HG03432 (cell line): ENCODE measurements around the gene HOXB6.

Experiments
- ATAC-seq: cut with Tn5 transposase; IDR thresholded peaks from one replicate; pipeline ENCODE4 v1.9.1; 2021; ENCODE audit warnings: mild to moderate bottlenecking, moderate library complexity; ENCODE audit not compliant: unreplicated experiment

Gene HOXB6

DNA sequence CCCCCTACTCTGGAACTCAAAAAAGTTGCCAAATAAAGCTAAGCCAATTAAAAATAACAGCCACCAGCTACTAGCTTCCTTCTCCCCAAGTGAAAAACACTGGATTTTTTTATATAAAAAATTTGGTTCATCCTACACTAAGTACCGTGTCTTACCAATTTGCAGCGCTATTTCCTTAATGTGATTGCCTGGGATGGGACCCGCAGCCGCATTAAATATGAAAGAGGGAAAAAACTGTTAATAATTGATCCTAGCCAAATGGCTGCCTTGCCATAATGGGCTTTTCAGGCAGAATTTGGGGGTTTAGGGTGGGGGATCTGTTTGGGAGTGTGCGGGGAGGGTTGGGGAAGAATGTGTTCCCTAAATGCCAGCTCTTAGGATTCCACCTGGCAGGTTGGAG is 19.3 kb upstream of the HOXB6 start:
- no peak for ATAC-seq

DNA sequence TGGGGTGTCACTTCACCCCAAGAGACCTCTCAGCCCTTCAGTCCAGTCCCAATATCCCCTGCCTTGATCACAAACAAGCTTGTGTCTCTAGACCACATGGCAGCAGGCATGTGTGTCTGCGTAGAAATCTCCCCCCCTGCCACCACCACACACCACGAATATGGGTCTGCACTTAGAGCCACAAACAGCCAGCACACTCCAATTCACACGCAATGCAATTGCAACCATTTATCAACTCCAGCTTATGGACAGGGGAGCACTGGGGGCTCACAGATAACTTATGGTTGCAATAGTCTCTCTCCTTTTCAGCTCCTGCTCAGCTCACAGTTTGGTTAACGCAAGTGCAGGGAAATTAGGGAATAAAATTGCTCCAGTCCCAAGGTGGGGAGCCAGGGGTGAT is 18.8 kb upstream of the HOXB6 start:
- no peak for ATAC-seq

DNA sequence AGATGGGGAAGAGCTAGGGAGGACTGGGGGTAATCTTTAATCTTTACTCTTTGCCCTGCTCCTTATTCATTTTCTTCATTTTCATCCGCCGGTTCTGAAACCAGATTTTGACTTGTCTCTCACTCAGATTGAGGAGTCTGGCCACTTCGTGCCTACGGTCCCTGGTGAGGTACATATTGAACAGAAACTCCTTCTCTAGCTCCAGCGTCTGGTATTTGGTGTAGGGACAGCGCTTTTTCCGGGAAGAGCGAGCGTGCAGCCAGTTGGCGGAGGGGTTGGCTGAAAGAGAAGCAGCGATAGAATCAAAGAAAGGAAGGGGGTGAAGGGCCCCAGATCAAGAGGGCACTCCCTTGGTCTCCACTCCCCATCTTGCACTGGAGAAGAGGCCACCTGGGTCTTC is 18.1 kb upstream of the HOXB6 start:
- no peak for ATAC-seq

DNA sequence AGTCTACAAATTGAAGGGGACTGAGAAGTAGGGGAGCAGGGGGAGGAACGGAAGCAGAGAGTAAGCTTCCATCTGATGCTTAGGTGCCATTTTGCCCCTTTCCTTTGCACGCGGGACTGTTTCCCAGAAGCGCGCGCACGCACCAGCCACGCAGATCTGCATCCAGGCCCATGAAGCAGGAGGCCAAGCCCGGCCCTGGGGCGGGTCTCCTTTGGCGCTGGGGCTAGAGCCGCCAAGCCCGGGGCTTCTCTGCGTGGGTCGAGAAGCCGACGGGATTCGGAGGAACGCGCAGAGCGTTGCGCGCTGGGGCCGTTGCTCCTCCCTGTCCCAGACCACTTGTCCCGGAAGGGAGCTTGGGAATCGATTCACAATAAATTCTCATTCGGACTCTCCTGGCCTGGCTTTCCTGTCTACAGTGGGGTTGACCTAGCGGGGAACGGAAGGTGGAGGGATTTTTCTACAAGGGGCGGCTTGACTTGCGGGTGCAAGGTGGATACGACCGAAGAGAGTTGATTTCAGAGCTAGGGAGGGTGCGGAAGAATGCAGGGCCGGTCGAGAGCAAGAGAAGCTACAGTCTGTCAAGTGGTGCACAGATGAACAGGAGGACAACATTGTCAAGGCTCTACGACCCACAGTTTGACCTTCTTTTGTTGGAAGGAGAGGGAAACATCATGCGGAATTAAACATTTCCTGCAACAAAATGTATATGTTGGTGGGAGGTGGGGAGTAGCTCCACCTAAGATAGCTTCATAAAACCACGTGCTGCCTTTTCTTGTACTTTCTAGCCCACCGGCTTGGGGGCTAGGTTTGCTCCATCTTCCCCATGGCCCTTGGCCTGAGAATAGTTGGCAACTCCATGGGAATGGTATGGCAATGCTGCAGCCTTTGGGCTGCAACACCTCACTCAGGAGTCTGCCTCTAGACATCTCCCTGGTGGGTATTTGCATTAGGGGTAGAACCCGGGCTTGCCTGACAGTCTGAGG is 16.9 kb upstream of the HOXB6 start:
- ATAC-seq, result no peak

DNA sequence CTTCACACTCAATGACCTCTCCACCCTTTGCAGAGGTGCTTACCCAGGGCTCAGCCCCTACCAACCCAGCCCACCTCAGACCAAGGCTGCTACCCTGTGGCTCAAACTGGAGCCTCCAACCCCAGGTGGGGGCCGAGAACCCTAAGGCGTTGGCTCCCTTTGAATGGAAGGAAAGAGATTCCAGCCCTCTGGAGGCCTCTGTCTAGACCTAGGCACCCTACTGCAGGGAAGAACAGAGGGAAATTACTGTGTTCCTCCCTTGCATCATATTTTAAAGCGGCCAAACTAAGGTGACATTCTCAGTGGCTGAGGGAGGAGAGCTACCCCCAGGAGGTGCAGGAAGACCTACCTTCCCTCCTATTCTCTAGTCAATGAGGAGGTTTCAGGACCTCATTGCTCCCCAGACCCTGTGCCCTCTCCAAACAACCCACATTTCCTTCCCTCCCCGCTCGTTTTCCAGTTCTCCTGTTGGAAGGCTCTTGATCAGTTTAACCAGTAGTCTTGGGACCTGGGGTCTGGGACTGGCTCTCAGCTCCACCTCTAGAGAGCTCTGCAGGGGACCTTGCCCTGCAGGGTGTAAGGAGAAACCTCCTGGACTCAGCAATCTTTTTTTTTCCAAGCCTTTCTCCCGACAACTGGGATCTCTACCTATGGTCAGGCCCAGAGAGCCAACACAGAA is 15.8 kb upstream of the HOXB6 start:
- no peak for ATAC-seq

DNA sequence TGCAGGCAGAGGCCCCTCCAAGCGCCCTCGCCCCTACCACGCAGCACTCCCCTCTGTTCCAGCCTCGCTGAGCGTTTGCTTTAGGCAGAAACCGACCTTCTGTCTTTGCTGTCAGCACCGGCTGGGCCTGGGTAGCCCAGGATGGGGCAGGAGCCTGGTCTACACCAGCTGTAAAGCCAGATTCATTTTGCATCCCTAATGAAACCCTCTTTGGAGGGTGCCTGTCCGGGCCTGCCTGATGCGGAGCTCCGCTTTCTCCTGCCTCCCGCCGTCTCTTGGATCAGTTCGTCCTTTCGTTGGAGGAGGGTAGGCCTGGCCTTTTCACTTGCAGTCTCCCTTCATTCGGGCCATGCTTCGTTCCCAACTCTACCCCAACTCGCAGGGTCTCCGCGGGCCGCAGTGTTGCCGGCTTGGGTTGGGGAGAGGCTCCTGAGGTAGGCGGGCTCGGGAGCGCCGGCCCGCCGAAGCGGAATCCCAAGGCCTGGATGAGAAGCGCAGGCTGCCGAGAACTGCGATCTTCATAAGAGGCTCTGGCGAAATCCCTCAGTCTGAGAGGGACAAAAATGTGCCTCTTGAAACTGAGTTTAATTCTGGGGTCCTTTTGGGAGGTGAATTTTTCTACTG is 15.2 kb upstream of the HOXB6 start:
- ATAC-seq, result no peak

DNA sequence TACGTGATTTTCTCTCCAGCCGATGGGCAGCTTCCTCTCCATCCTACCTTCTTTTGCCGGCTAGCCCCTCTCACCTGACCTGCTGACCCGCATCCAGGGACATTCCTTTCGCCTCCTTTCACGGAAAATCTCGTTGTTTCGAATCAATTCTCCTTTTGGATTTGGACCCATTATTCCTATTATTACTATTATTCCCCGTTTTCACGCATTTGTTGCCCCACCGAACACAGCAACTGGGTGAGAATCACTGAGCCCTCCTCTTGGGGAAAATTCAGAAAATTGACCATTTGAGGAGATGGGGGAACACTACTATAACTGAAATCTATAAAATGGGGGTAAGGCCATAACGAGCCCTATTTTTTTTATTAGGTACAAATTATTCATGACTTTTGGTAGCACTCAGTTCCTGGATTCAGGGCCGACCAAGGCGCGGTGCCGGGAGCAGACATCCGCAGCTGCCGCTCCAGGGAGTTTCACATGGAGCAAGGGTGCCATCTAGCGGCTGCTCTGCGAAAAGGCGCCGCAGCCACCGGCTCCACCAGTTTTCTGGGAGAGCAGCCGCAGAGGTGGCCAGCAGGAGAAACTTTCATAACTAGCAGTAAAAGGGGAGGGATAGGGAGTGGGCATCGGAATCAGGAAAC is 13.6 kb upstream of the HOXB6 start:
- no peak for ATAC-seq

DNA sequence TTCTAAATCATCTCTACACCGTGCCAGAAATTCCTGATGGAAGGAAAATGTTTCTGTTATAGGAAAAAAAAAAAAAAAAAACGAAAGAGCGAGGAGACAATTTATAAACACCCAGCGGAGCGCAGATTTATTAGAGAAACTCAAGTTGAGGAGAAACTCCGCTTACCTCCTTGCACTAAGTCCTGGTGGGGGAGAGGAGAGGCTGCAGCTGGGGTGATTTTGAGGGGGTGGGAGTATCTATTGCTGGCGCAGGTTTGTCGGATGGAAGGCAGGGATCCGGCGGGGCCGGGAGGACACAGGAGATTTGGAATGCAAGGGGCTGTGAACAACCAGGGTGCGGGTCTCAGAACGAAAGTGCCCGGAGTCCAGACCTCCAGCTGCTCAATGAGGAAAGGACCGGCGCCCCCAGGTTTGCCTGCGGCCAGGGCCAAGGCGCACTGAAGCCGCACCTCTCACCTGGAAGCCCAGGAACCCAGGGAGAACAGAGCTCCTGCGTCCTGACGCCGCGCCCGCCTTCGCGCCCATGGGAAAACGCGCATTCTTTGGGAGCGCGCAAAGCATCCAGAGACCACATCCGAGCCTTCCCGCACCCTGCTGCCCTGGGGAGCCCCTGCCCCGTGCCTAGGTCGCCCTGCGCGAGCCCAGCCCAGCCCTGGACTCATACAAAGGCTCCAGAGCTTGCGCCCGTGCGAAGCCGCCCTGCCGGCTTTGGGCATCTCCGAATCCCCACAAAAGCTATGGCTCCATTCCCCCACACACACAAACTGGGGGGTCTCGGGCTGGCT is 12.9 kb upstream of the HOXB6 start:
- no peak for ATAC-seq

DNA sequence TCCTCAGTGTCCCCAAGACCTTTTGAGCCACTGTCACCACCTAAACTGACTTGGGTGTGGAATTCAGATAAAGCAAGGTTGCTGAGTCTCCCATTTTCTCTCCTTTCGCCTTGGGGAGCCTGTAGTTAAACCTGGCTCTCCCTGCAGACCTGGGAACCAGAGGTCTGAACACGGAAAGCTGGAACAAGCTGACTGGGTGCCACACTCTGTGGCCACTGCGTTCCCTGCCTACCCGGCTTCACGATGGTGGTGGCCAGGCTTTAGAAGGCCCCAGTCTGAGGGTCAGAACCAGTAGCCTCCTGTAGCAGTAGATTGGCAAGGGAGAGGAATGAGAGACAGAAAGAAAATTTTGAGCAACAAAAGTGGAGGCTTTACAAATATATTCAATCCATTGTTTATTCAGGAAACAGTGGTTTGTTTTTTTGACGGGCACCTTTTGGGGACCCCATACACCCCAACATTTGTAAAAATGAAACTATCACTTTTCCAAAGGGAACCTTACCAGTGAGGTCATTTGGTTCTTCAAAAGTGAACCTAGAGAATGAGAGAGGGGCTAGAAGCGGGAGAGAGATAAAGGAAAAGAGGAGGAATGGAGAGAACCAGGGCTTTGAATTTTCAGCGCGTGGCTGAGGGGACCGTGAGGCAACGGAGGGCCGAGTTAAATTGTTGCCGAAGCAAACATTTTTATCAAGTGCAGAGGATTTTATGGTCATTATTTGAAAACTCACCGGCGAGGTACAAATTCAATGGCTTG is 12.1 kb upstream of the HOXB6 start:
- ATAC-seq, result no peak

DNA sequence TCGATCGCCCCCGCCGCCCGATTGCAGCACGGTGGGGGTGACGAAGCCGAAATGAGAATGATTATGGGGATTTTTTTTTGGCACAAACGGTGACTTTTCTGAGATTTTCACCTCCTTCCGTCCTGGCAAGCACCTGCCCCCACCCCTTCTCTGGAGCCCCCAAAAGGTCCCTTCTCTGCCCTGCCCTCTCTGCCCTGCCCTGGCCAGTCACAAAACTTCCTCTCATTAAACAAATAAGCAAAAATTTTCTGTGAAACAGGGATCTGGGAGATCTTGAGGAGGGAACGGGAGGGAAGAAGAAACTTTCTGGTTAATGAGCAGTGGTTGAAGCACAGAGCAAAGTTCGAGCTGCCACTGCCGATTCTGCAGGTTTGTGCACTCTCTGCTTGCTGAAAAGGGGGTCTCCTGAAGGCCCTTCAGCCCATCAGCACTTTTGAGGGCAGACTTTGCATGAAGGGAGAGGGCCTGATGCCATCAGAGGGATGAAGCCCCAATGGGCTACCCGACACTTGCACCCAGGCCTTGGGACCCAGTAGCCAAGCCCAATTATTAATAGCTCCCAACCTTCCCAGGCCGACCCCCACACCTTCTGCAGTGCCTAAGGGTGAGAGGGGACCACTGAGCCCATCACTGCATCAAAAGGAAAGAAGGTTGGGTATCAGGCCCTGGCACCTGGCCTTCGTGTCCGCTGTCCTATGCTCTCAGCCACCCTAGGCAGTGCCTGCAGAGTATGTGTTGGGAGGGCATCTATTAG is 11.4 kb upstream of the HOXB6 start:
- no peak for ATAC-seq

DNA sequence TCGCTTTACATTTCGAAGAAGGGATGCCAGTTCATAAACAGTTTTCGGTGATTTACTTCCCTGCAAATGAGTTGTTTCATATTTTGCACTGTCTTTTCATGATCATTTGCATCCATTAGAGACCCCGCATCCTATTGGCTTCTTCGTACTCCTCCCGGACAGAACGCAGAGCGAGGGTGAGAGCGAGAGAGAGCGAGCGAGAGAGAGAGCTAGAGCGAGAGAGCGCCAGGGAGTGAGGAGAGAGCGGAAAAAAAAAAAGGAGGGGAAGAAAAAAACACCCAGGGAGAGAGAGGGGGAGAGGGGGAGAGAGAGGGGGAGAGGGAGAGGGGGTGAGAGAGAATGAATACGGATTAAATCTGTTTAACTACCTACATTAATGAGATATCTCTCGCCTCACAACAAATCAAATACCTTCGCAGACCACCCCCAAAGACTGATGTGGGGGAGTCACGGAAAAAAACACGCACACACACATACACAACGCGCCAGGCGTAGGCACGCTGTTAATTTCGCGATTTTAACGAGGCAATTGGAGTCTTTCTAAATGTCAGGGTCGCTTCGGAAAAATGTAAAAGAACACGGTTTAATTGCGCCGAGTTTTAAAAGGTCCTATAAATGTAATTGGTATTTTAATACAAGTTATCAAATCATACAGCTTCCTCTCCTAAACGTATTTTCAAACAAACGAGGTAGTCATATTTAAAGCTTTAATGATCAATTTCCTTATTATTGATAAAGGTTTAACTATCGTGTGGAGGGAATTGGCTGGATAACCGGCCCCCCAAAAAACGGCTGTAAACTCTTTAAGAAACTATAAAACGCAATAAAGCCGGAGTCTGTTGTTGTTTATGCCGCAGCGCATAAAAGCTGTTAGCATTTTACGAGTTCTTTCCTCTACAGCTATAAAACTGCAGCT is 10.5 kb upstream of the HOXB6 start, which contains the start of gene HOXB8:
TSS of gene HOXB8 (minus strand) at position 246 of the 916 bp plus-strand sequence. CDS start 588 bp downstream, outside the sequence.
- ATAC-seq, result no peak

DNA sequence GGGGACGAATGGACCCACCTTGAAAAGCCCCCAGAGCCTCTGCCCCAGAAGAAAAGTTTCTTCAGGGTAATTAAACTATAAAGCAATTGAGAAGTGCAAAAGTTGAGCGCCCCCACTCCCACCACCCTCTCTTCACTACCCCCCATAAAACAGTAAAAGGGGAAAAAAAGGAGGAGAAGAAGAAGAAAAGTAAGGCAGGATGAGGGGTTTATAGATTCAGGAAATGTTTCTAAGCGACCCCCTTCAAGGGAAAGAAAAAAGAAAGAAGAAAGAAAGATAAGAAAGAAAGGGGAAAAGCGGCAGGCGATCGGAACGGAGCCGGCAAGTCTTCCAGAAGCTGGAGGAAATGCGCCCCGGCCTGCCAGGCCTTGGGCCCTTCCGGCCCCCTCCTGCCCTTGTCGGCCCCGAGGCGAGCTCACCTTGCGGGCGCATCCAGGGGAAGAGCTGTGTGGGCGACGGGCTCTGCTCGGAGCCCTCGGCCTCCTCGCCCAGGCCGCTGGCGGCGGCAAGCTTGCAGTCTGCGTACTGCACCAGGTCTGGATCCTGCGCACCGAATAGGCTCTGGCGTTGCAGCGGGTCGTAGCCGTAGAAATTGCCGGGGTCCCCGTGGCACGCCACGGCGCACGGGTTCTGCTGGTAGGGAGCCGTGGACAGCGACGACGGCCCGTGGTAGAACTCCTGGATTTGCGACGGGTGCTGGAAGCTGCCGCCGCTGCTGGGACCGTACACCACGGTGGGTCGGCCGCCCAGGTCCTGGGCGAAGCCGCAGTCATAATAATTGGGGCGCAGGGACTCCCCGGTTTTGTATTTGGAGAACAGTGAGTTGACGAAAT is 9.3 kb upstream of the HOXB6 start:
- no peak for ATAC-seq

DNA sequence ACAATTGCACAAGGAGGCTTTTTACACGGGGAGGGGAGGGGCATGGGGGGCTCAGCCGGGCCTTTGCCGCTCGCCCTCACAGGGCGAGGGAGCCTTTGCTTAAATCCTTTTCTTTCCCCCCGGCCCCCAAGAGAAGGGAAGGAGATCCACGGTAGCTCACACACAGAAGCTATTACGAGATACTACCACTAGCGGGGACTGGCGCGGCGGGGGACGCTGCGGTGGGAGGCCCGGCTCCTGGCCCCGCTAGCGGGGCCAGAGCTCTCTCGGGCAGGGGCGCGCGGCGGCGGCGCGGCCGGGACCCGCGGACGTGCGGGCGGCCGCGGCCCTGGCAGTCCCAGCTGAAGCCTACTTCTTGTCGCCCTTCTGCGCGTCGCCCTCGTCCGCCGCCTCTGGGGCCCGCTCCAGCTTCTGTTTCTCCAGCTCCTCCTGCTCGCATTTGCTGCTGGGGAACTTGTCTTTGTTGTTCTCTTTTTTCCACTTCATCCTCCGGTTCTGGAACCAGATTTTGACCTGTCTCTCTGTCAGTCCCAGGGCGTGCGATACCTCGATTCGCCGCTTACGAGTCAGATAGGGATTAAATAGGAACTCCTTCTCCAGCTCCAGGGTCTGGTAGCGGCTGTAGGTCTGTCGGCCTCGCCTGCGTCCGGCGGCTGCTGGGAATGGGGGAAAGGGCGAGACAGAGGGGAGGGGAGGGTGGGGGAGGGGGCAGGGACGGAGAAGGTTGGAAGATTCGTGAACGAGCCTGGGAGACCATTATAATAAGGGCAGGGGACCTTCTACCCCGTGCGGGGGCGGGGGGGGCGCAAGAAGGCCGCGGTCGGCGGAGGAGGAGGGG is 8.3 kb upstream of the HOXB6 start:
- ATAC-seq, result no peak

DNA sequence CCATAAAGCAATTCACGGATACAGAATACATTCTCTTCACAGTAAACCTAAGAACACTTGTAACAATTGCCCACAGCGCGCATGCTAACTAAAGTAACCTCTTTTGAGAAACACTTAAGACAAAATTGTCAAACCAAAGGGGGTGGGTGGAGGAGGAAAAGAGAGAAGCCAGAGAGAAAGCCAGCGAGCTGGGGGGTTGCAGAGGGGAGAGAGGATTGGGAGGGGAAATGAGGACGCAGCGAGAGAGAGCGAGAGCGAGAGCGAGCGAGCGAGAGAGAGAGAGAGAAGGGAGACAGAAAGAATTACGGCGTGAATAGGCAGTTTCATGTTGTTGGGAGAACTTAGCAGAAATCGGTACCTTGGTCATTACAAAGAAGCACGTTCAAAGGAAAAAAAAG is 7.7 kb upstream of the HOXB6 start:
- ATAC-seq, result no peak

DNA sequence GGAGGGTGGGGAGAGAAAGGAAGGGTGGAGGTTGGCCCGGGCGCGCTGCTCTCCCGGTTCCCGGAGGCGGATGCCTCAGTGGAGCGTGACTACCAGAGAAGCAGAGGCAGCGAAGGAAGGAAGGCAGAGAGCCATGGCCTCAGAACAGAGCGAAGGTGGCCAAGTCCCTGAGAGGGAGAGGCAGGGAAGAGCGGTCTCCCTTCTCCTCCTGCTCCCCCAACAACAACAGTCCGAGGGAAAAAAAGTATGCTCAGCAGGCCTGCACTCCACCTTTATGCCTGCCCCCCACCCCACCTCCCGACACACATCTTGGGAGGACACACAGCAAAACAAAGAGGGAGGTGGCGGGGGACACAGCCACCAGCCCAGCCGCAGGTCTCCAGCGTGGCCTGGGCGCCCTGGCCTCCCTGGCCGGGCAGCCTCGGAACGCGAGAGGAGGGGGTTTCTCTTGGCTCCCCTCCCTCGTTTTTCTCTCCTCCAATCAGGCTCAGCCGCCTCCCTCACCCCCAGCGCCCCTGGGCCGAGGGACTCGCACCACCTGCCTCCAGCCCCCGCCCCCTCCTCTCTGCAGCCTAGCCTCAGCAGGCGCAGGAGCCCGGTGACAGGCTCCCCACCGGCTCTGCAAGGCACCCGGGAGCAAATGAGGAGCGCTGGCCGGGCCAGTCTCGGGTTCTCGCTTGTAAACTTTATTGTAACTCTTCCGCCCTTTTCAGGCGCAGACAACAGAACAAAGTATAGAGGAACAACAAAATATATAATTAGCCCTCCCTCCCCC is 7.1 kb upstream of the HOXB6 start:
- no peak for ATAC-seq
